ENCODE results near the gene HABP4. TPM values are rescaled to one million over a fixed set of nuclear protein-coding genes. Genes with fewer than 3 reads are reported as not detected.

HABP4 gene
- total RNA-seq, 3 donors from 2014 or later (not counting 1 experiment from before 2014, with no cell fraction given) = 3.0 to 3.9 (median 3.6) TPM

DNA sequence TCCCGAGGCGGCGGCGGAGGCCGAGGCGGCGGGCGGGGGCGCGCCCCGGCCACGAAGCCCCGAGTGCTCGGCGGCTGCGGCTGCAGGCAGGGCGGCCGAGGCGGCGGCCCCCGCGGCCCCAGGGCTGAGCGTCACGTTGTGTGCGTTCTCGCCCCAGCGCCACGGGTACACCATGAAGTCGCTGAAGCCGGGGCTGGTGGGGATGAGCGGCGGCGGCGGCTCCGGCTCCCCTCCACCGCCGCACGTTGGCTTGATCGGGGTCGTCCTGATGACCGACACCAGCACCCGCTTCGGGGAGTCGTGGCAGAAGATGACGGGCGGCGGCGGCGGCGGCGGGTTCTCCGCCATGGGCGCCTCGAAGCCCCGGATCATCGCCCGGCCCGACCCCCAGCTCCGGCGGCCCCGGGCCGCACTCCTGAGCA is 32.3 kb upstream of the HABP4 start:
- Histone ChIP-seq H3K9me3 (ENCODE audit: control insufficient read depth, insufficient read depth, low read length) (no peaks in the 10 kb centered on the region), H3K4me1 (ENCODE audit: control insufficient read depth, insufficient read depth, low read length) (peaks cover 35% of the 10 kb centered on the region), H3K4me3 (ENCODE audit: low read length) (peak overlapping the region; percentile 86), H3K27me3 (ENCODE audit: control insufficient read depth, insufficient read depth, low read length) (no peaks in the 10 kb centered on the region), H3K36me3 (ENCODE audit: control insufficient read depth, insufficient read depth, low read length) (no peaks in the 10 kb centered on the region), H3K27ac (ENCODE audit: low read length) (peak overlapping the region; percentile 91)
- TF ChIP-seq, protein P1, sequence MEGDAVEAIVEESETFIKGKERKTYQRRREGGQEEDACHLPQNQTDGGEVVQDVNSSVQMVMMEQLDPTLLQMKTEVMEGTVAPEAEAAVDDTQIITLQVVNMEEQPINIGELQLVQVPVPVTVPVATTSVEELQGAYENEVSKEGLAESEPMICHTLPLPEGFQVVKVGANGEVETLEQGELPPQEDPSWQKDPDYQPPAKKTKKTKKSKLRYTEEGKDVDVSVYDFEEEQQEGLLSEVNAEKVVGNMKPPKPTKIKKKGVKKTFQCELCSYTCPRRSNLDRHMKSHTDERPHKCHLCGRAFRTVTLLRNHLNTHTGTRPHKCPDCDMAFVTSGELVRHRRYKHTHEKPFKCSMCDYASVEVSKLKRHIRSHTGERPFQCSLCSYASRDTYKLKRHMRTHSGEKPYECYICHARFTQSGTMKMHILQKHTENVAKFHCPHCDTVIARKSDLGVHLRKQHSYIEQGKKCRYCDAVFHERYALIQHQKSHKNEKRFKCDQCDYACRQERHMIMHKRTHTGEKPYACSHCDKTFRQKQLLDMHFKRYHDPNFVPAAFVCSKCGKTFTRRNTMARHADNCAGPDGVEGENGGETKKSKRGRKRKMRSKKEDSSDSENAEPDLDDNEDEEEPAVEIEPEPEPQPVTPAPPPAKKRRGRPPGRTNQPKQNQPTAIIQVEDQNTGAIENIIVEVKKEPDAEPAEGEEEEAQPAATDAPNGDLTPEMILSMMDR (IDR thresholded peaks at IDR 0.05) = no peak
- H3K27me3 Mint-ChIP-seq (ENCODE audit: low read depth in 2 of 2) = no peaks in the 10 kb centered on the region
- intact Hi-C loops (cut with micrococcal nuclease) = loop anchor here (1.0 to 10.0 kb wide), 5 partner anchors 32 to 1691 kb away; partner anchors contain the start of genes AOPEP and SLC35D2
- H3K9me3 Mint-ChIP-seq = no peaks in the 10 kb centered on the region
- under 1% methylated on average over 62 of the region's 62 CpGs for WGBS (ENCODE audit: insufficient coverage)
- H3K36me3 Mint-ChIP-seq = no peaks in the 10 kb centered on the region
- ATAC-seq = peak; percentile 2 to 7 (median 5)
- H3K4me1 Mint-ChIP-seq = peaks cover 31 to 35% of the 10 kb centered on the region in 2 donors
- peak overlapping the region; percentile 92 to 97 for H3K27ac Mint-ChIP-seq
- peak in 1 of 2 donors; percentile 72 for DNase-seq
- peak overlapping the region; percentile 90 for H3K4me3 Mint-ChIP-seq

- no peaks in the 10 kb centered on the region for H3K9me3 Mint-ChIP-seq
- Histone ChIP-seq H3K27ac (ENCODE audit: low read length) (peak within 1 kb of the TSS; percentile 91), H3K4me1 (ENCODE audit: control insufficient read depth, insufficient read depth, low read length) (peaks cover 35% of the 10 kb centered on the region), H3K27me3 (ENCODE audit: control insufficient read depth, insufficient read depth, low read length) (no peaks in the 10 kb centered on the region), H3K36me3 (ENCODE audit: control insufficient read depth, insufficient read depth, low read length) (no peaks in the 10 kb centered on the region), H3K4me3 (ENCODE audit: low read length) (peak within 1 kb of the TSS; percentile 86), H3K9me3 (ENCODE audit: control insufficient read depth, insufficient read depth, low read length) (no peaks in the 10 kb centered on the region)
- peak within 1 kb of the TSS; percentile 90 for H3K4me3 Mint-ChIP-seq
- peak within 1 kb of the TSS; percentile 92 to 97 for H3K27ac Mint-ChIP-seq
- no peaks in the 10 kb centered on the region for H3K36me3 Mint-ChIP-seq
- intact Hi-C loops (cut with micrococcal nuclease) = loop anchor here (1.0 to 10.0 kb wide), 4 partner anchors 31 to 914 kb away; partner anchors contain the start of gene SLC35D2
- WGBS (ENCODE audit: insufficient coverage) = under 1% methylated on average over 100 of the region's 100 CpGs
- H3K27me3 Mint-ChIP-seq (ENCODE audit: low read depth in 2 of 2) = no peaks in the 10 kb centered on the region
- DNase-seq (peak; percentile 88 to 91), ATAC-seq (peak; percentile 72 to 88 (median 80))
- TF ChIP-seq, protein P1 (IDR thresholded peaks at IDR 0.05) = no peak
- peaks cover 27 to 32% of the 10 kb centered on the region in 2 donors for H3K4me1 Mint-ChIP-seq
These were observed 31.7 kb upstream of the HABP4 start, which contains the start of gene ZNF367 for GRCh38 chr9:96418083-96418919. Gene ZNF367 (minus strand): TSS chr9:96418370. CDS start chr9:96418032, 338 bp downstream.

- peak overlapping the region; percentile 89 for H3K4me3 Mint-ChIP-seq
- TF ChIP-seq, protein P1 (IDR thresholded peaks at IDR 0.05) = no peak
- Histone ChIP-seq H3K27me3 (ENCODE audit: control insufficient read depth, insufficient read depth, low read length) (no peaks in the 10 kb centered on the region), H3K36me3 (ENCODE audit: control insufficient read depth, insufficient read depth, low read length) (no peaks in the 10 kb centered on the region), H3K4me1 (ENCODE audit: control insufficient read depth, insufficient read depth, low read length) (peaks cover 30% of the 10 kb centered on the region), H3K27ac (ENCODE audit: low read length) (peak overlapping the region; percentile 91), H3K4me3 (ENCODE audit: low read length) (peak overlapping the region; percentile 86), H3K9me3 (ENCODE audit: control insufficient read depth, insufficient read depth, low read length) (no peaks in the 10 kb centered on the region)
- no peaks in the 10 kb centered on the region for H3K9me3 Mint-ChIP-seq
- under 1% methylated on average over 57 of the region's 58 CpGs for WGBS (ENCODE audit: insufficient coverage)
- DNase-seq (peak; percentile 46 to 71), ATAC-seq (peak; percentile 5 to 14 (median 6))
- H3K36me3 Mint-ChIP-seq = no peaks in the 10 kb centered on the region
- no peaks in the 10 kb centered on the region for H3K27me3 Mint-ChIP-seq (ENCODE audit: low read depth in 2 of 2)
- H3K4me1 Mint-ChIP-seq = peaks cover 19 to 24% of the 10 kb centered on the region in 2 donors
- peak overlapping the region; percentile 89 to 97 for H3K27ac Mint-ChIP-seq
- intact Hi-C loops (cut with micrococcal nuclease) = loop anchor here (1.0 to 10.0 kb wide), 4 partner anchors 30 to 914 kb away; partner anchors contain the start of gene SLC35D2
These were observed 30.9 kb upstream of the HABP4 start for GRCh38 chr9:96418920-96419690.
